GM18858 (cell line): ENCODE results near the gene HOXA11.

ENCODE experiments used
- ATAC-seq: cut with Tn5 transposase; IDR thresholded peaks from one replicate; pipeline ENCODE4 v1.9.1; 2021; ENCODE audit not compliant: unreplicated experiment

Gene HOXA11

GRCh38 chr7:27138472-27138871 is 46.6 kb downstream of the HOXA11 start:
- ATAC-seq, result no peak

- no peak for ATAC-seq
Measured at GRCh38 chr7:27137640-27138315, 47.3 kb downstream of the HOXA11 start.

GRCh38 chr7:27134392-27134791 is 50.6 kb downstream of the HOXA11 start:
- no peak for ATAC-seq

- no peak for ATAC-seq
Measured at GRCh38 chr7:27133409-27134231, 51.4 kb downstream of the HOXA11 start.

- no peak for ATAC-seq
Measured at GRCh38 chr7:27132978-27133377, 52.1 kb downstream of the HOXA11 start.

GRCh38 chr7:27132214-27132613 is 52.8 kb downstream of the HOXA11 start:
- ATAC-seq, result no peak

- ATAC-seq, result no peak
Measured at GRCh38 chr7:27131390-27131819, 53.6 kb downstream of the HOXA11 start.
